PC-3 (cell line): Measurements from ENCODE around the gene MAPK8IP1. TPM values are rescaled to one million over a fixed set of nuclear protein-coding genes. Genes with fewer than 3 reads are reported as not detected.

Experiments used
- ATAC-seq: fragments of 200-7000 bp; cut with Tn5 transposase; 2 replicates; pipeline ENCODE4 v1.9.1; 2020; ENCODE audit warnings: mild to moderate bottlenecking, moderate library complexity
- BruUV-seq: library from RNA; stranded (reverse); fragments of 400-500 nt; replicated peaks from 2 replicates; lab custom pipeline; 2021; lab: Mats Ljungman, UMichigan
- CTCF ChIA-PET: fragments of 300-600 bp; sonication (Branson Sonifier 250); formaldehyde crosslinking; loops from one replicate; lab custom pipeline; 2022; ENCODE audit warnings: antibody characterized with exemption; lab: Charles Lee
- POLR2A ChIA-PET: fragments of 300-600 bp; sonication (Branson Sonifier 250); formaldehyde crosslinking; loops from one replicate; lab custom pipeline; 2022; ENCODE audit warnings: antibody characterized with exemption; ENCODE audit not compliant: unreplicated experiment; lab: Charles Lee
- DNase-seq: peaks from one replicate; pipeline ENCODE4 v3.0.0-alpha.2; 2015
- H2AFZ ChIP-seq: fragments of 300-600 bp; sonication (generic); 2 replicates; pipeline ENCODE4 v1.6.0; 2016; ENCODE audit warnings: antibody characterized with exemption, low read length
- H3F3A ChIP-seq: fragments of 300-600 bp; sonication (generic); one replicate; pipeline ENCODE4 v1.6.0; 2017; ENCODE audit warnings: antibody characterized with exemption, low read length, control low read depth, mild to moderate bottlenecking; ENCODE audit not compliant: unreplicated experiment
- H3K27ac ChIP-seq: fragments of 300-600 bp; sonication (generic); 2 replicates; pipeline ENCODE4 v1.5.1; 2016; ENCODE audit warnings: mild to moderate bottlenecking, low read length
- H3K27me3 ChIP-seq: fragments of 300-600 bp; sonication (generic); 2 replicates; pipeline ENCODE4 v1.6.1; 2016; ENCODE audit warnings: low read length, mixed read lengths
- H3K36me3 ChIP-seq: fragments of 300-600 bp; sonication (generic); 2 replicates; pipeline ENCODE4 v1.6.1; 2016; ENCODE audit warnings: low read depth, mixed run types, low read length, mixed read lengths
- H3K4me1 ChIP-seq: fragments of 300-600 bp; sonication (generic); 2 replicates; pipeline ENCODE4 v1.5.1; 2016; ENCODE audit warnings: low read length; ENCODE audit not compliant: insufficient read depth
- H3K4me2 ChIP-seq: fragments of 300-600 bp; sonication (generic); 2 replicates; pipeline ENCODE4 v1.6.0; 2016; ENCODE audit warnings: low read length
- H3K4me3 ChIP-seq: fragments of 300-600 bp; sonication (generic); 2 replicates; pipeline ENCODE4 v1.5.1; 2016; ENCODE audit warnings: mild to moderate bottlenecking, low read length, mixed read lengths
- H3K79me2 ChIP-seq: fragments of 300-600 bp; sonication (generic); 2 replicates; pipeline ENCODE4 v1.6.1; 2017; ENCODE audit warnings: low read length, mixed read lengths
- H3K9ac ChIP-seq: fragments of 300-600 bp; sonication (generic); 2 replicates; pipeline ENCODE4 v1.6.0; 2016; ENCODE audit warnings: mild to moderate bottlenecking, low read length
- H3K9me2 ChIP-seq: fragments of 300-600 bp; sonication (generic); replicated peaks from 2 replicates; pipeline ENCODE4 v1.6.1; 2016; ENCODE audit warnings: mixed run types, low read length, mixed read lengths
- H3K9me3 ChIP-seq: fragments of 300-600 bp; sonication (generic); 2 replicates; pipeline ENCODE4 v1.6.1; 2016; ENCODE audit warnings: low read length, mixed read lengths
- H4K20me1 ChIP-seq: fragments of 300-600 bp; sonication (generic); 2 replicates; pipeline ENCODE4 v1.6.1; 2016; ENCODE audit warnings: low read length, mixed read lengths
- EZH2 ChIP-seq: fragments of 300-600 bp; sonication (generic); IDR thresholded peaks from one replicate; pipeline ENCODE4 v1.6.1; 2017; ENCODE audit warnings: antibody characterized with exemption, mild to moderate bottlenecking, low read length; ENCODE audit not compliant: unreplicated experiment
- EZH2phosphoT487 ChIP-seq: fragments of 300-600 bp; sonication (generic); IDR thresholded peaks from 2 replicates; pipeline ENCODE4 v1.6.1; 2018; ENCODE audit warnings: mild to moderate bottlenecking, antibody characterized with exemption, low read length, borderline replicate concordance
- intact Hi-C: fragments of 100-400 bp; cut with micrococcal nuclease; formaldehyde crosslinking; loops from 2 replicates; pipeline ENCODE4 v1.9.0; 2023
- total RNA-seq: library from RNA; depleted of rRNA; stranded (reverse); fragments of >200 nt; gene quantifications from 2 replicates; pipeline ENCODE4 v1.2.3, GENCODE V29; 2014
- TF ChIP-seq, protein P1 (sequence below): fragments of 300-600 bp; sonication (generic); conservative IDR thresholded peaks from 2 replicates; pipeline ENCODE4 v1.5.1; 2017; ENCODE audit warnings: antibody characterized with exemption, low read depth, mild to moderate bottlenecking, low read length

Gene MAPK8IP1
- total RNA-seq, 1 experiment from 2014 or later: 7.1 TPM

- ChIA-PET POLR2A (no interaction called here), CTCF (interaction anchor here (0.6 kb wide), 1 partner anchor 96 kb away, joined by 3 read pairs; no protein-coding TSS in a partner anchor)
- no peaks in the 10 kb centered on the region for H3K9me2 ChIP-seq
- no peak overlapping the region for H3K4me2 ChIP-seq
- no peak overlapping the region for H2AFZ ChIP-seq
- no peak overlapping the region for H3K27ac ChIP-seq
- H3K79me2 ChIP-seq: no peaks in the 10 kb centered on the region
- no peaks in the 10 kb centered on the region for H3K4me1 ChIP-seq
- H4K20me1 ChIP-seq: no peaks in the 10 kb centered on the region
- no peak overlapping the region for H3K9ac ChIP-seq
- no TSS peak for BruUV-seq
- H3K27me3 ChIP-seq: no peaks in the 10 kb centered on the region
- ATAC-seq (no peak), DNase-seq (no peak)
- H3K36me3 ChIP-seq: no peaks in the 10 kb centered on the region; the same call in 1 of the 2 replicates
- H3K4me3 ChIP-seq: no peak overlapping the region
- TF ChIP-seq EZH2 (no peak), EZH2phosphoT487 (no peak)
- TF ChIP-seq, protein P1, sequence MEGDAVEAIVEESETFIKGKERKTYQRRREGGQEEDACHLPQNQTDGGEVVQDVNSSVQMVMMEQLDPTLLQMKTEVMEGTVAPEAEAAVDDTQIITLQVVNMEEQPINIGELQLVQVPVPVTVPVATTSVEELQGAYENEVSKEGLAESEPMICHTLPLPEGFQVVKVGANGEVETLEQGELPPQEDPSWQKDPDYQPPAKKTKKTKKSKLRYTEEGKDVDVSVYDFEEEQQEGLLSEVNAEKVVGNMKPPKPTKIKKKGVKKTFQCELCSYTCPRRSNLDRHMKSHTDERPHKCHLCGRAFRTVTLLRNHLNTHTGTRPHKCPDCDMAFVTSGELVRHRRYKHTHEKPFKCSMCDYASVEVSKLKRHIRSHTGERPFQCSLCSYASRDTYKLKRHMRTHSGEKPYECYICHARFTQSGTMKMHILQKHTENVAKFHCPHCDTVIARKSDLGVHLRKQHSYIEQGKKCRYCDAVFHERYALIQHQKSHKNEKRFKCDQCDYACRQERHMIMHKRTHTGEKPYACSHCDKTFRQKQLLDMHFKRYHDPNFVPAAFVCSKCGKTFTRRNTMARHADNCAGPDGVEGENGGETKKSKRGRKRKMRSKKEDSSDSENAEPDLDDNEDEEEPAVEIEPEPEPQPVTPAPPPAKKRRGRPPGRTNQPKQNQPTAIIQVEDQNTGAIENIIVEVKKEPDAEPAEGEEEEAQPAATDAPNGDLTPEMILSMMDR: no peak
- H3K9me3 ChIP-seq: no peaks in the 10 kb centered on the region
- intact Hi-C loops: no loop called here
- H3F3A ChIP-seq: no peaks in the 10 kb centered on the region
Observed at GRCh38 chr11:45909594-45910475, 24.4 kb downstream of the MAPK8IP1 start.

DNA sequence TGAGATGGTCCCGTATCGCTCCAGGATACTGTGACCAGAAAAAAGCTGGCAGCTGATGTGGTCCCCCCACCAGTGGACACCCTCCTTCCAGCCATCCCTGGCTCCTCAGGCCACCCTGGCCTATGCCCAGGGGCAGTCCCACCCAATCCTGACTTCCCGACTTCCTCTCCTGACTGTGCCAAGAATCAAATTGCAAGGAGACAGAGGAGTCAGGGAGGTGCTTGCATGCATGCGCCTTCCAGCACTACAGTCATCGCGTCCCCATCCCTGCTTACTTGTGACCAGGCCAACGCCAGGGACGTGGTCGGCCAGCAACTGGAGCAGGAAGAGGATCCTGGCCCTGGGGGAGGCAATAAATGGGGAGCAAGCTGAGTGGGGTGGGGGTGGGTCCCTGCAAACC is 25.2 kb downstream of the MAPK8IP1 start:
- Histone ChIP-seq H3K9ac (no peak overlapping the region), H3K9me3 (no peaks in the 10 kb centered on the region), H3F3A (no peaks in the 10 kb centered on the region), H3K4me1 (no peaks in the 10 kb centered on the region), H3K36me3 (no peaks in the 10 kb centered on the region; the same call in 1 of the 2 replicates), H3K9me2 (no peaks in the 10 kb centered on the region), H3K27ac (no peak overlapping the region), H3K4me2 (no peak overlapping the region), H3K79me2 (no peaks in the 10 kb centered on the region), H4K20me1 (no peaks in the 10 kb centered on the region), H2AFZ (no peak overlapping the region), H3K4me3 (no peak overlapping the region), H3K27me3 (no peaks in the 10 kb centered on the region)
- intact Hi-C loops: no loop called here
- ChIA-PET POLR2A (no interaction called here), CTCF (interaction anchor here (0.6 kb wide), 1 partner anchor 95 kb away, joined by 3 read pairs; no protein-coding TSS in a partner anchor)
- BruUV-seq: no TSS peak
- ATAC-seq: no peak
- TF ChIP-seq, protein P1: no peak
- TF ChIP-seq EZH2phosphoT487 (no peak), EZH2 (no peak)
- DNase-seq: no peak

- ATAC-seq (no peak), DNase-seq (no peak)
- Histone ChIP-seq H2AFZ (no peak overlapping the region), H3K4me2 (no peak overlapping the region), H3K9me2 (no peaks in the 10 kb centered on the region), H3K79me2 (peaks cover 14% of the 10 kb centered on the region), H3F3A (no peaks in the 10 kb centered on the region), H3K4me1 (peaks cover 3% of the 10 kb centered on the region; the same call in 1 of the 2 replicates), H3K4me3 (no peak overlapping the region), H3K27ac (no peak overlapping the region), H3K36me3 (no peaks in the 10 kb centered on the region; the same call in 1 of the 2 replicates), H3K9me3 (no peaks in the 10 kb centered on the region), H4K20me1 (no peaks in the 10 kb centered on the region), H3K27me3 (no peaks in the 10 kb centered on the region), H3K9ac (no peak overlapping the region)
- TF ChIP-seq, protein P1: no peak
- TF ChIP-seq EZH2phosphoT487: no peak
- TF ChIP-seq EZH2: no peak
- CTCF ChIA-PET: no interaction called here
- intact Hi-C loops: no loop called here
- POLR2A ChIA-PET: no interaction called here
- BruUV-seq: no TSS peak
Observed at GRCh38 chr11:45913514-45913913, 28.1 kb downstream of the MAPK8IP1 start.
